GM13976 (cell line): ENCODE measurements around the gene BET1.

ENCODE experiments used
- DNase-seq: peaks from one replicate; pipeline ENCODE4 v3.0.0; 2012; ENCODE audit warnings: low spot score
- CTCF ChIP-seq: IDR thresholded peaks from 2 replicates; pipeline ENCODE4 v1.5.1; 2012; ENCODE audit warnings: borderline replicate concordance, mild to moderate bottlenecking; ENCODE audit not compliant: insufficient read depth; ENCODE audit errors: extremely low read depth, missing control alignments, control extremely low read depth
- in situ Hi-C: fragments of 300-500 bp; cut with MboI; formaldehyde crosslinking; loops from one replicate; pipeline ENCODE4 v1.12.0; 2022; ENCODE audit warnings: low sequenced_read_pairs, mixed read lengths, inconsistent platforms; ENCODE audit not compliant: unreplicated experiment

Gene BET1

GRCh38 chr7:93948873-93949272, 55.3 kb downstream of the BET1 start:
- TF ChIP-seq CTCF = no peak
- DNase-seq = no peak
- in situ Hi-C loops = no loop called here

GRCh38 chr7:93948106-93948505, 56.0 kb downstream of the BET1 start:
- TF ChIP-seq CTCF = no peak
- in situ Hi-C loops = no loop called here
- no peak for DNase-seq

- no peak for TF ChIP-seq CTCF
- DNase-seq = no peak
- in situ Hi-C loops = no loop called here
These were observed 58.2 kb downstream of the BET1 start for GRCh38 chr7:93945756-93946535.

- in situ Hi-C loops = no loop called here
- no peak for TF ChIP-seq CTCF
These were observed 59.1 kb downstream of the BET1 start for GRCh38 chr7:93945083-93945482.

GRCh38 chr7:93944673-93945072, 59.5 kb downstream of the BET1 start:
- in situ Hi-C loops = no loop called here
- no peak for TF ChIP-seq CTCF
- no peak for DNase-seq

More at GRCh38 chr7:93945083-93945482, 59.1 kb downstream of the BET1 start:
- no peak for DNase-seq

GRCh38 chr7:93943816-93944540, 60.2 kb downstream of the BET1 start:
- no peak for DNase-seq
- in situ Hi-C loops = no loop called here
- TF ChIP-seq CTCF = no peak
